ENCODE measurements around the gene ALPK1.

GRCh38 chr4:112332398-112332797 is 35.2 kb downstream of the ALPK1 start:
- TF ChIP-seq, protein P1, sequence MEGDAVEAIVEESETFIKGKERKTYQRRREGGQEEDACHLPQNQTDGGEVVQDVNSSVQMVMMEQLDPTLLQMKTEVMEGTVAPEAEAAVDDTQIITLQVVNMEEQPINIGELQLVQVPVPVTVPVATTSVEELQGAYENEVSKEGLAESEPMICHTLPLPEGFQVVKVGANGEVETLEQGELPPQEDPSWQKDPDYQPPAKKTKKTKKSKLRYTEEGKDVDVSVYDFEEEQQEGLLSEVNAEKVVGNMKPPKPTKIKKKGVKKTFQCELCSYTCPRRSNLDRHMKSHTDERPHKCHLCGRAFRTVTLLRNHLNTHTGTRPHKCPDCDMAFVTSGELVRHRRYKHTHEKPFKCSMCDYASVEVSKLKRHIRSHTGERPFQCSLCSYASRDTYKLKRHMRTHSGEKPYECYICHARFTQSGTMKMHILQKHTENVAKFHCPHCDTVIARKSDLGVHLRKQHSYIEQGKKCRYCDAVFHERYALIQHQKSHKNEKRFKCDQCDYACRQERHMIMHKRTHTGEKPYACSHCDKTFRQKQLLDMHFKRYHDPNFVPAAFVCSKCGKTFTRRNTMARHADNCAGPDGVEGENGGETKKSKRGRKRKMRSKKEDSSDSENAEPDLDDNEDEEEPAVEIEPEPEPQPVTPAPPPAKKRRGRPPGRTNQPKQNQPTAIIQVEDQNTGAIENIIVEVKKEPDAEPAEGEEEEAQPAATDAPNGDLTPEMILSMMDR (IDR thresholded peaks at IDR 0.05; ENCODE audit: borderline replicate concordance, extremely low read depth, low read length, poor library complexity, severe bottlenecking) = no peak
- TF ChIP-seq EZH2 (IDR thresholded peaks at IDR 0.05; ENCODE audit: borderline replicate concordance, low read depth, low read length, severe bottlenecking) = no peak
